ENCODE results near the gene UBASH3B. TPM values are rescaled to one million over a fixed set of nuclear protein-coding genes. Genes with fewer than 3 reads are reported as not detected.
A peak's percentile ranks its signal among the peaks of the same experiment; 100 is the strongest.

Gene UBASH3B
- total RNA-seq, 1 donor from 2014 or later = 62.1 TPM

DNA sequence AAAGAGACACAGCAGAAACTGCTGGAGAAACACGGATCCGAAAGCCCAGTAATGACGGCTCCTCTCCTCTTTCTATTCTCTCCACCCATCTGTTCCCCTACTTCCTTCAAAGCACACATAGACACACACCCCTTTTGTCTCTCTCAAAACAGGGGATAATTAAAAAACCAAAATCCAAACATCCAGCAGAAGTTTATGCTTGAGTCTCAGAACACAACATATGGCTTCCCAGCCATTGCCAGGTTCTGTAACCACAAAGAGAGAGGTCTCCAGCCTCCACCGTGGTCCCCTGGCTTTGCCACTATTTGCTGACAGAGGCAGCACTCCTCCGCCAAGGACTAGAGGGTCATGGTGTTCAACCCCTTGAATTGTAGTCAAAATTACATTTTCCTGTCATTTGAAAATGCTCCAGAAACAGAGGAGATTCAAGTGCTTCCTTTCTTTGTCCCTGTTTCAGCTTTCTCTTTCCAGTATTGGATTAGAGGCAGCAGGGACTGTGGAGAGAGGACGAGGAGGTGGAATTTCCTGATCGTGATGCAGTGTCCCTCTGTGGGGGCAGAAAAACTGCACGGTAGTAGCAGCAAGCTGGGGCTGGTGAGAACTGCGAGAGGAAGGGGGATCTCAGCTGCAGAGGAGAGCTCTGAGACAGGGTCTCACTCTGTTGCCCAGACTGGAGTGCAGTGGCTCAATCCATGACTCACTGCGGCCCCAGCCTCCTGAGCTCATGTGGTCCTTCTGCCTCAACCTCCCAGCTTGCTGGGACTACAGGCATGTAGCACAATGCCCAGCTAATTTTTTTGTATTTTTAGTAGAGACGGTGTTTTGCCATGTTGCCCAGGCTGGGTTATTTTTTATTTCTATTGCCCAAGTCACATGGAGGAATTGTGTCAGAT is 60.3 kb downstream of the UBASH3B start:
- H3K27ac Mint-ChIP-seq (ENCODE audit: unreplicated experiment) = peak overlapping the region; percentile 23
- H3K79me2 ChIP-seq (ENCODE audit: insufficient read depth, low read length) = peaks cover 59% of the 10 kb centered on the region
- H3K36me3 ChIP-seq (ENCODE audit: insufficient read depth, low read length) = peaks cover 5% of the 10 kb centered on the region
- FAIRE-seq (no peak), DNase-seq (ENCODE audit: low read depth) (no peak)
- peak overlapping the region; percentile 13 for H3K4me2 ChIP-seq (ENCODE audit: low read length)
- H3K9ac ChIP-seq (ENCODE audit: low read length) = peak overlapping the region; percentile 34
- no peak overlapping the region for H3K27ac ChIP-seq (ENCODE audit: low read depth, low read length)
- H3K4me1 Mint-ChIP-seq (ENCODE audit: low read depth, unreplicated experiment) = peaks cover 24% of the 10 kb centered on the region
- H3K4me3 Mint-ChIP-seq (ENCODE audit: unreplicated experiment) = peak overlapping the region; percentile 7
- peaks cover 9% of the 10 kb centered on the region for H3K36me3 Mint-ChIP-seq (ENCODE audit: low read depth, unreplicated experiment)
- H3K9me3 ChIP-seq (ENCODE audit: insufficient read depth, low read depth, low read length) = no peaks in the 10 kb centered on the region
- TF ChIP-seq EZH2 (IDR thresholded peaks at IDR 0.05; ENCODE audit: insufficient read depth, low read length) = no peak
- TF ChIP-seq, protein P1, sequence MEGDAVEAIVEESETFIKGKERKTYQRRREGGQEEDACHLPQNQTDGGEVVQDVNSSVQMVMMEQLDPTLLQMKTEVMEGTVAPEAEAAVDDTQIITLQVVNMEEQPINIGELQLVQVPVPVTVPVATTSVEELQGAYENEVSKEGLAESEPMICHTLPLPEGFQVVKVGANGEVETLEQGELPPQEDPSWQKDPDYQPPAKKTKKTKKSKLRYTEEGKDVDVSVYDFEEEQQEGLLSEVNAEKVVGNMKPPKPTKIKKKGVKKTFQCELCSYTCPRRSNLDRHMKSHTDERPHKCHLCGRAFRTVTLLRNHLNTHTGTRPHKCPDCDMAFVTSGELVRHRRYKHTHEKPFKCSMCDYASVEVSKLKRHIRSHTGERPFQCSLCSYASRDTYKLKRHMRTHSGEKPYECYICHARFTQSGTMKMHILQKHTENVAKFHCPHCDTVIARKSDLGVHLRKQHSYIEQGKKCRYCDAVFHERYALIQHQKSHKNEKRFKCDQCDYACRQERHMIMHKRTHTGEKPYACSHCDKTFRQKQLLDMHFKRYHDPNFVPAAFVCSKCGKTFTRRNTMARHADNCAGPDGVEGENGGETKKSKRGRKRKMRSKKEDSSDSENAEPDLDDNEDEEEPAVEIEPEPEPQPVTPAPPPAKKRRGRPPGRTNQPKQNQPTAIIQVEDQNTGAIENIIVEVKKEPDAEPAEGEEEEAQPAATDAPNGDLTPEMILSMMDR (IDR thresholded peaks at IDR 0.05; ENCODE audit: insufficient read depth, low read depth, low read length) = no peak
- H3K27me3 ChIP-seq (ENCODE audit: insufficient read depth, low read length) = no peaks in the 10 kb centered on the region
- H3K4me3 ChIP-seq (ENCODE audit: insufficient read depth, low read depth, low read length) = no peak overlapping the region
- no peaks in the 10 kb centered on the region for H4K20me1 ChIP-seq (ENCODE audit: insufficient read depth, low read length)
- no peak overlapping the region for H2AFZ ChIP-seq (ENCODE audit: low read depth, low read length)
- H3K9me3 Mint-ChIP-seq (ENCODE audit: unreplicated experiment) = no peaks in the 10 kb centered on the region
- H3K27me3 Mint-ChIP-seq (ENCODE audit: low read depth, unreplicated experiment) = no peaks in the 10 kb centered on the region
- peaks cover 28% of the 10 kb centered on the region for H3K4me1 ChIP-seq (ENCODE audit: insufficient read depth, low read length)

DNA sequence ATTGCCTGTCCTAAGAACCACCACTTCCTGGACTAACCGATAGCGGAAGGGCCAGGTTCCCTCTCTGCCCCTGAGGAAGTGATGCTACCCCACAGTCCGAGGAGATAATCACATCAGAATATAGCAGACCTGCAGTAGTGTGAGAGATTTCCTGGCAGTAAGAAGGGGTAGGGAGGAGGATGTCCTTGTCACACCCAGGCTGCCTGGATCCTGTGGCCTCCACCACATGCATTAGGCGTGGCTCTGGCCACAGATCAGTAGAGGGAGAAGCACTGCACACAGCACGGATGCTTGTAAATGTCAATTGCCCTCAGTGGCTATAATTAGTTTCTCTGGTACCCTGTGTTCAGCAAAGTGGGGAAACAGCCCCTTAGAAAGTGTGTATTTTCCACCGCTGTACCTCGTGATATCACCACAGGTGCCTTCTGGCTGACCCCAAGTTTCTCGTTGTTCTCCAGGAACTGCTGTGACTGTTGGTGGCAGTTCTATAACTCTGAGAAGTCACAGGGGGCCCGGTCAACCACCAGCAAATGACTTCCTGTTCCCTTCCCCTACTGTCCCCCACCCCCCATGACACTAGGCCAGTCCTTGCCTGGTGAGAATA is 61.8 kb downstream of the UBASH3B start:
- Mint-ChIP-seq H3K4me1 (ENCODE audit: low read depth, unreplicated experiment) (peaks cover 38% of the 10 kb centered on the region), H3K27me3 (ENCODE audit: low read depth, unreplicated experiment) (no peaks in the 10 kb centered on the region), H3K27ac (ENCODE audit: unreplicated experiment) (no peak overlapping the region), H3K9me3 (ENCODE audit: unreplicated experiment) (no peaks in the 10 kb centered on the region), H3K36me3 (ENCODE audit: low read depth, unreplicated experiment) (peaks cover 7% of the 10 kb centered on the region), H3K4me3 (ENCODE audit: unreplicated experiment) (no peak overlapping the region)
- Histone ChIP-seq H2AFZ (ENCODE audit: low read depth, low read length) (no peak overlapping the region), H3K27me3 (ENCODE audit: insufficient read depth, low read length) (no peaks in the 10 kb centered on the region), H3K4me1 (ENCODE audit: insufficient read depth, low read length) (peaks cover 30% of the 10 kb centered on the region), H3K79me2 (ENCODE audit: insufficient read depth, low read length) (peaks cover 52% of the 10 kb centered on the region), H3K36me3 (ENCODE audit: insufficient read depth, low read length) (peaks cover 5% of the 10 kb centered on the region), H4K20me1 (ENCODE audit: insufficient read depth, low read length) (peaks cover 5% of the 10 kb centered on the region), H3K9ac (ENCODE audit: low read length) (no peak overlapping the region), H3K4me3 (ENCODE audit: insufficient read depth, low read depth, low read length) (no peak overlapping the region), H3K4me2 (ENCODE audit: low read length) (no peak overlapping the region), H3K9me3 (ENCODE audit: insufficient read depth, low read depth, low read length) (no peaks in the 10 kb centered on the region), H3K27ac (ENCODE audit: low read depth, low read length) (no peak overlapping the region)
- no peak for FAIRE-seq
- no peak for DNase-seq (ENCODE audit: low read depth)
- TF ChIP-seq, protein P1 (IDR thresholded peaks at IDR 0.05; ENCODE audit: insufficient read depth, low read depth, low read length) = no peak
- TF ChIP-seq EZH2 (IDR thresholded peaks at IDR 0.05; ENCODE audit: insufficient read depth, low read length) = no peak
